Measurements from ENCODE around the gene NKAIN2. TPM values are rescaled to one million over a fixed set of nuclear protein-coding genes. Genes with fewer than 3 reads are reported as not detected.

NKAIN2 gene
- total and polyA plus RNA-seq, 5 donors from 2014 or later: not detected

DNA sequence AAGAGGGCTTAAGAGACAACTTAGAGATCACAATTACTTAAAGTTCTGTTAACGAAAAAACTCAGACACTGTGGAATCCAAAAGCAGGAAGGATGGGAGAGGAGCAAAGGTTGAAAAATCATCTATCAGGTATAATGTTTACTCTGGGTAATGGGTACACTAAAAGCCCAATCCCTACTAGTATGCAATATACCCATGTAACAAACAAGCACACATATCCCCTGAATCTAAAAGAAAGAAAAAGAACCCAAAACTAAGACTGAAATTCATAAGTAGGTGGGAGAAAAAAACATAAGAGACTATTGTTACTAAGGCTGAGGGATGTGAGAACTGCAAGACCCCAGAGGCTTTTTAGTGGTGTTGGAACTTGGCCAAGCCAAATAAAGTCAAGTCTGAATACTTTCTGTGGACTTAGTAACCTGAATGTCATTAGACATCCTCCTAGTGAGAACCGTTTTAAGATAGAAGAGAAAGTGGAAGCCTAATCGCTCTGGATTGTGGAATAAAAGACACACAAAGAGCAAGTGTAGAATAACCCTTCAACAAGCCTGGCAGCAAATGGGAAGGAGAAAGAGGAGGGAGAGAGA, 969.2 kb downstream of the NKAIN2 start:
- Mint-ChIP-seq H3K4me1 (no peaks in the 10 kb centered on the region), H3K4me3 (no peak overlapping the region), H3K36me3 (no peaks in the 10 kb centered on the region), H3K9me3 (peaks cover 0 to 10% (median 2%) of the 10 kb centered on the region in 7 donors), H3K27ac (no peak overlapping the region), H3K27me3 (no peaks in the 10 kb centered on the region)
- DNase-seq (no peak), ATAC-seq (ENCODE audit: low read depth in 2 of 2) (no peak)
- Histone ChIP-seq H3K4me1 (ENCODE audit: control insufficient read depth, insufficient read depth, low read length, poor library complexity, severe bottlenecking) (no peaks in the 10 kb centered on the region), H3K27ac (ENCODE audit: insufficient read depth, low read length, poor library complexity, severe bottlenecking) (no peak overlapping the region), H3K4me3 (ENCODE audit: low read depth, low read length) (no peak overlapping the region), H3K36me3 (ENCODE audit: control insufficient read depth, insufficient read depth, low read length) (no peaks in the 10 kb centered on the region), H3K27me3 (ENCODE audit: control insufficient read depth, insufficient read depth, low read length) (no peaks in the 10 kb centered on the region), H3K9me3 (ENCODE audit: control insufficient read depth in 2 of 2, low read length in 2 of 2) (no peaks in the 10 kb centered on the region)

DNA sequence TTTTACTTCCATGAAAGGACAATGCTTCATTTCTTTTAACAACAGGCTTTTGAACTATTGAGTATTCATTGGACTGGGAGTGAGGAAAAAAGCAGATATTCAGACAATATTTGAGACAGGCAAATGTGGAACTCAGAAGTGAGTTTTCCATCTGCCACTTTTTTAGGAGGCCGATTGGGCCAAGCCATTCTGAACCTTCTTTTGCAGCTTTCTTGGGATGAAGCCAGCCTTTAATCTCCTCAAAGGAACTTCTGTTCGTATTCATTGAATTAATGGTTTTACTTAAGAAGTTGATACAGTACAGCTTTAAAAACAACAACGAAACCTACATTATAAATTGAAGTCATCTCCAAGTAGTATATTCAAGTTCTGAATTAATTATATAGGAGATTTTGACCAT, 971.5 kb downstream of the NKAIN2 start:
- ATAC-seq (ENCODE audit: low read depth in 2 of 2) (no peak), DNase-seq (no peak)
- H3K4me3 ChIP-seq (ENCODE audit: low read depth, low read length): no peak overlapping the region
- Mint-ChIP-seq H3K27ac (no peak overlapping the region), H3K4me3 (no peak overlapping the region), H3K4me1 (no peaks in the 10 kb centered on the region), H3K27me3 (no peaks in the 10 kb centered on the region), H3K9me3 (peaks cover 0 to 10% (median 2%) of the 10 kb centered on the region in 7 donors), H3K36me3 (no peaks in the 10 kb centered on the region)
- H3K4me1 ChIP-seq (ENCODE audit: control insufficient read depth, insufficient read depth, low read length, poor library complexity, severe bottlenecking): no peaks in the 10 kb centered on the region
- no peaks in the 10 kb centered on the region for H3K36me3 ChIP-seq (ENCODE audit: control insufficient read depth, insufficient read depth, low read length)
- H3K9me3 ChIP-seq (ENCODE audit: control insufficient read depth in 2 of 2, low read length in 2 of 2): no peaks in the 10 kb centered on the region
- no peak overlapping the region for H3K27ac ChIP-seq (ENCODE audit: insufficient read depth, low read length, poor library complexity, severe bottlenecking)
- no peaks in the 10 kb centered on the region for H3K27me3 ChIP-seq (ENCODE audit: control insufficient read depth, insufficient read depth, low read length)

DNA sequence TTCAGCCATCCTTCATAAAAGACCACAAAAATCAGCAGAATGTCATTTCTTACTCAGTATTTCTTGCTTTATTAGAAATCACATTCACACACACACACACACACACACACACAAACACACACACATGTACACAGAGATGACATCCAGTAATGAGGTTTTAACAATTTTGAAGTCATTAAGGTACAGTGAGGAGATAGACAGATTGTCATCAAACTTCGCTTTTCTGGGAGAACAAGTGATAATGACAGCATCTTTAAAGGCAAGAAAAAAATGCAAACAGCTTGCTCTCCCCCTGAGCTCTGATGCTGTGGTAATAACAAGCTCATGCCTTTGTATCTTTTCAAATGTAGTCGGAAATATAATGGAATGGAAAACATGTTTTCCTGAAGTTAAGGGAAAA, 974.2 kb downstream of the NKAIN2 start:
- no peak for ATAC-seq (ENCODE audit: low read depth in 2 of 2)
- Histone ChIP-seq H3K27me3 (ENCODE audit: control insufficient read depth, insufficient read depth, low read length) (no peaks in the 10 kb centered on the region), H3K27ac (ENCODE audit: insufficient read depth, low read length, poor library complexity, severe bottlenecking) (no peak overlapping the region), H3K9me3 (ENCODE audit: control insufficient read depth in 2 of 2, low read length in 2 of 2) (no peaks in the 10 kb centered on the region), H3K36me3 (ENCODE audit: control insufficient read depth, insufficient read depth, low read length) (no peaks in the 10 kb centered on the region), H3K4me1 (ENCODE audit: control insufficient read depth, insufficient read depth, low read length, poor library complexity, severe bottlenecking) (no peaks in the 10 kb centered on the region), H3K4me3 (ENCODE audit: low read depth, low read length) (no peak overlapping the region)
- Mint-ChIP-seq H3K27me3 (no peaks in the 10 kb centered on the region), H3K4me1 (no peaks in the 10 kb centered on the region), H3K4me3 (no peak overlapping the region), H3K9me3 (peaks cover 0 to 3% (median 0%) of the 10 kb centered on the region in 7 donors), H3K36me3 (no peaks in the 10 kb centered on the region), H3K27ac (no peak overlapping the region)
- DNase-seq: no peak

DNA sequence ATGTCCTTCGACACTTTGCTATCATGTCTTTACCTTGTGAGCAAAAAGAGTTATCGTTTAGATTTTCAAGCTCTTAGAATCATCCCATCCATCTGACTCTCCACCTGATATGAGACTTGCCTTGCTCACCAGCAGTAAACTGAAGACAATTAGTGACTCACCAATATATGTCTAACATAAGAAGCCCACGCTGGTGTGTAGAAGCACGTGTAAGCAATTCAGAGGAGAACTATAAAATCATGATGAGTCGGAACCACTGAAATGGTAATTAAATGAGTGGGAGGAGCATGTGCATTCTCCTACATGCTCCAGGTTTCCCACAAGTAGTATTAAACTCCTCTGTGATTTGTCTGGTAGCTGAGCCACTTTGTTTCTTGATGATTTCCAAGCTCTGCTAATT, 977.0 kb downstream of the NKAIN2 start:
- H3K4me1 ChIP-seq (ENCODE audit: control insufficient read depth, insufficient read depth, low read length, poor library complexity, severe bottlenecking): no peaks in the 10 kb centered on the region
- peaks cover 0 to 4% (median 2%) of the 10 kb centered on the region in 7 donors for H3K9me3 Mint-ChIP-seq
- no peaks in the 10 kb centered on the region for H3K36me3 Mint-ChIP-seq
- no peak overlapping the region for H3K4me3 ChIP-seq (ENCODE audit: low read depth, low read length)
- H3K9me3 ChIP-seq (ENCODE audit: control insufficient read depth in 2 of 2, low read length in 2 of 2): no peaks in the 10 kb centered on the region
- ATAC-seq (ENCODE audit: low read depth in 2 of 2): no peak
- no peaks in the 10 kb centered on the region for H3K36me3 ChIP-seq (ENCODE audit: control insufficient read depth, insufficient read depth, low read length)
- H3K27me3 ChIP-seq (ENCODE audit: control insufficient read depth, insufficient read depth, low read length): no peaks in the 10 kb centered on the region
- DNase-seq: no peak
- no peaks in the 10 kb centered on the region for H3K4me1 Mint-ChIP-seq
- no peak overlapping the region for H3K27ac Mint-ChIP-seq
- H3K27me3 Mint-ChIP-seq: no peaks in the 10 kb centered on the region
- H3K4me3 Mint-ChIP-seq: no peak overlapping the region
- no peak overlapping the region for H3K27ac ChIP-seq (ENCODE audit: insufficient read depth, low read length, poor library complexity, severe bottlenecking)

DNA sequence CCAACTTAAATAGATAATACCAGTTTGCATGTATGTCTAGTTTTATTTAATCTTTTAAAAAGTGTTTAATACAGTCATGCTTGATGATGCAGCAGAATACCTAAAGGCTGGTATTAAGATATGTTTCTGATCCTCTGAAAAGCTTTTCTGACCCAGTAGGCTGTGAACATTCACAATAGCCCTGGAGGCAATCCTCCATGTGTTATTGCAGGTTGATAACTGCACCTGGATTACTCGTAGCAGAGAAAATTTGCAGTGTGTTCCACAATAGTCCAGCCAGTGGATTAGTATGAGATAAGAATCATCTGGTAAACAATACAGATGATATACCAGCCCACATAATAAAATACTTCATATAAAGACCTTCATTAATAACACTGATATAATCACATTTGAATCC, 979.7 kb downstream of the NKAIN2 start:
- H3K36me3 Mint-ChIP-seq: no peaks in the 10 kb centered on the region

DNA sequence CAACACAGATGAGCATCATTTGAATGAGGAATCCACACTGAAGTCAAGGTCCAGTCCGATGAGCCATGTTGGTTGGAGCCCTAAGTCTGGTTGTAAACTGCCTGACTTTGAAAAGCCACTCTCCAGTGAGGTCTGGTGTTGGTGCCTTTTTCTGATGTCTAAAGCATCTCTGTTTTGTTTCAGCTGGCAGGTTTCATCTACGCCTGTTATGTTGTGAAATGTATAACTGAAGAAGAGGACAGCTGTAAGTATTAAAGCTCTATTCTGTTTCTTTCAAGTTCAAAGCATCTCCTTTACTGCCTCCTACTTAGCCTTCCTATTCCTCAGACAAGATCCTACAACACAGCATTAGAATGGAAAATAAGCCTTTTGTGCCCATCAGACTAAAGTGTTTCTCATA, 987.5 kb downstream of the NKAIN2 start:
- no peak overlapping the region for H3K27ac Mint-ChIP-seq
- DNase-seq: no peak

More for the DNA sequence above, 979.7 kb downstream of the NKAIN2 start:
- Histone ChIP-seq H3K4me1 (ENCODE audit: control insufficient read depth, insufficient read depth, low read length, poor library complexity, severe bottlenecking) (no peaks in the 10 kb centered on the region), H3K36me3 (ENCODE audit: control insufficient read depth, insufficient read depth, low read length) (no peaks in the 10 kb centered on the region), H3K27me3 (ENCODE audit: control insufficient read depth, insufficient read depth, low read length) (no peaks in the 10 kb centered on the region), H3K27ac (ENCODE audit: insufficient read depth, low read length, poor library complexity, severe bottlenecking) (no peak overlapping the region), H3K4me3 (ENCODE audit: low read depth, low read length) (no peak overlapping the region), H3K9me3 (ENCODE audit: control insufficient read depth in 2 of 2, low read length in 2 of 2) (no peaks in the 10 kb centered on the region)
- ATAC-seq (ENCODE audit: low read depth in 2 of 2) (no peak), DNase-seq (no peak)
- no peak overlapping the region for H3K4me3 Mint-ChIP-seq
- no peak overlapping the region for H3K27ac Mint-ChIP-seq
- H3K27me3 Mint-ChIP-seq: no peaks in the 10 kb centered on the region
- H3K9me3 Mint-ChIP-seq: peaks cover 0 to 7% (median 3%) of the 10 kb centered on the region in 7 donors
- no peaks in the 10 kb centered on the region for H3K4me1 Mint-ChIP-seq

DNA sequence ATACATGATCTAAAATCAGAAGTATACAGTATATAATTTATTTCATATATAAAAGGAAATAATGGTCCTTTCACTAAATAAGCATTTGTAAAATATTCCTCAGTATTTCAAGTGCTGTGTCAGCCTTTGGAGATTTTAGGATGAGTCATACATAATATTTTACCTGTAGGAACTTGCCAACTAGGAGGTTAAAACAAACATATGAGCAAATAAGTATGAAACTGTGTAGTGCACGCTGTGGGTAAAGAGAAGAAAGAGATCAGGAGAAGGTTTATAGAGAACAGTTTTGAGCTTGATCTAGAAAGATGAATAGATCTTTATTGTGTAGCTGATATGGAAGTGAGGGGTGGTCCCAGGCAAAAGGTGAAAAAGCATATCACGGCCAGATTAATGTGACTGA, 988.7 kb downstream of the NKAIN2 start:
- Mint-ChIP-seq H3K9me3 (peaks cover 0 to 11% (median 1%) of the 10 kb centered on the region in 7 donors), H3K27me3 (no peaks in the 10 kb centered on the region), H3K4me3 (no peak overlapping the region), H3K27ac (no peak overlapping the region), H3K36me3 (no peaks in the 10 kb centered on the region), H3K4me1 (no peaks in the 10 kb centered on the region)
- no peak for ATAC-seq (ENCODE audit: low read depth in 2 of 2)
- Histone ChIP-seq H3K36me3 (ENCODE audit: control insufficient read depth, insufficient read depth, low read length) (no peaks in the 10 kb centered on the region), H3K27ac (ENCODE audit: insufficient read depth, low read length, poor library complexity, severe bottlenecking) (no peak overlapping the region), H3K4me3 (ENCODE audit: low read depth, low read length) (no peak overlapping the region), H3K27me3 (ENCODE audit: control insufficient read depth, insufficient read depth, low read length) (no peaks in the 10 kb centered on the region), H3K4me1 (ENCODE audit: control insufficient read depth, insufficient read depth, low read length, poor library complexity, severe bottlenecking) (no peaks in the 10 kb centered on the region), H3K9me3 (ENCODE audit: control insufficient read depth in 2 of 2, low read length in 2 of 2) (no peaks in the 10 kb centered on the region)
- DNase-seq: no peak

More for the DNA sequence above, 987.5 kb downstream of the NKAIN2 start:
- Histone ChIP-seq H3K27ac (ENCODE audit: insufficient read depth, low read length, poor library complexity, severe bottlenecking) (no peak overlapping the region), H3K4me3 (ENCODE audit: low read depth, low read length) (no peak overlapping the region), H3K4me1 (ENCODE audit: control insufficient read depth, insufficient read depth, low read length, poor library complexity, severe bottlenecking) (no peaks in the 10 kb centered on the region), H3K27me3 (ENCODE audit: control insufficient read depth, insufficient read depth, low read length) (no peaks in the 10 kb centered on the region), H3K9me3 (ENCODE audit: control insufficient read depth in 2 of 2, low read length in 2 of 2) (no peaks in the 10 kb centered on the region), H3K36me3 (ENCODE audit: control insufficient read depth, insufficient read depth, low read length) (no peaks in the 10 kb centered on the region)
- H3K36me3 Mint-ChIP-seq: no peaks in the 10 kb centered on the region
- no peak for ATAC-seq (ENCODE audit: low read depth in 2 of 2)
- no peaks in the 10 kb centered on the region for H3K27me3 Mint-ChIP-seq
- peaks cover 0 to 11% (median 3%) of the 10 kb centered on the region in 7 donors for H3K9me3 Mint-ChIP-seq
- no peaks in the 10 kb centered on the region for H3K4me1 Mint-ChIP-seq
- H3K4me3 Mint-ChIP-seq: no peak overlapping the region

DNA sequence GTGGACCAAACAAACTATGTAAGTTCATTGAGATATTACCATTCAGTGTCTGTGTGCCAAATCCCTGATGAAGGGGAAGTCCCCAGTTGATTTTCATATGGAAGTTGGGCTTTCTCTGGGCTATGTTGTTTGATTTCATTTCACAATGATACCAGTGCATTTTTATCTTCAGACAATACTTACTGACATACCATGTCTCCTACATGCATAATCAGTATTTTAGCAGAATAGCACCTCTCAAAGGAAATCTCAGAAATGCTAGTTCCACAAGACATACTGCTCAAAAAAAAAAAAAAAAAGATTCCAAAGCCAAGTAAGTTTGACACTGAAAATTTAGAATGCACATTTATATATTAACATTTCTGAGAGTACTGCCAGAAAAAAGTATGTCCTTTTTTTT, 989.7 kb downstream of the NKAIN2 start:
- Mint-ChIP-seq H3K9me3 (peaks cover 0 to 11% (median 0%) of the 10 kb centered on the region in 7 donors), H3K36me3 (no peaks in the 10 kb centered on the region), H3K4me1 (no peaks in the 10 kb centered on the region), H3K4me3 (no peak overlapping the region), H3K27me3 (no peaks in the 10 kb centered on the region), H3K27ac (no peak overlapping the region)
- Histone ChIP-seq H3K4me3 (ENCODE audit: low read depth, low read length) (no peak overlapping the region), H3K9me3 (ENCODE audit: control insufficient read depth in 2 of 2, low read length in 2 of 2) (no peaks in the 10 kb centered on the region), H3K4me1 (ENCODE audit: control insufficient read depth, insufficient read depth, low read length, poor library complexity, severe bottlenecking) (no peaks in the 10 kb centered on the region), H3K36me3 (ENCODE audit: control insufficient read depth, insufficient read depth, low read length) (no peaks in the 10 kb centered on the region), H3K27ac (ENCODE audit: insufficient read depth, low read length, poor library complexity, severe bottlenecking) (no peak overlapping the region), H3K27me3 (ENCODE audit: control insufficient read depth, insufficient read depth, low read length) (no peaks in the 10 kb centered on the region)
- no peak for ATAC-seq (ENCODE audit: low read depth in 2 of 2)
- DNase-seq: no peak

Data from CD4-positive, CD25-positive, alpha-beta regulatory T cell (primary cell).